Fibroblast of skin of back (primary cell): Measurements from ENCODE around the gene SGPP2.
A peak's percentile ranks its signal among the peaks of the same experiment; 100 is the strongest.
"Not testable (repeated sequence)": the region's sequence is repeated elsewhere in the genome, so short reads cannot be mapped to it uniquely, and the experiment has no call there.

ENCODE experiments used
- DNase-seq: peaks from one replicate; pipeline ENCODE4 v3.0.0-alpha.2; 2013

The SGPP2 gene

DNA sequence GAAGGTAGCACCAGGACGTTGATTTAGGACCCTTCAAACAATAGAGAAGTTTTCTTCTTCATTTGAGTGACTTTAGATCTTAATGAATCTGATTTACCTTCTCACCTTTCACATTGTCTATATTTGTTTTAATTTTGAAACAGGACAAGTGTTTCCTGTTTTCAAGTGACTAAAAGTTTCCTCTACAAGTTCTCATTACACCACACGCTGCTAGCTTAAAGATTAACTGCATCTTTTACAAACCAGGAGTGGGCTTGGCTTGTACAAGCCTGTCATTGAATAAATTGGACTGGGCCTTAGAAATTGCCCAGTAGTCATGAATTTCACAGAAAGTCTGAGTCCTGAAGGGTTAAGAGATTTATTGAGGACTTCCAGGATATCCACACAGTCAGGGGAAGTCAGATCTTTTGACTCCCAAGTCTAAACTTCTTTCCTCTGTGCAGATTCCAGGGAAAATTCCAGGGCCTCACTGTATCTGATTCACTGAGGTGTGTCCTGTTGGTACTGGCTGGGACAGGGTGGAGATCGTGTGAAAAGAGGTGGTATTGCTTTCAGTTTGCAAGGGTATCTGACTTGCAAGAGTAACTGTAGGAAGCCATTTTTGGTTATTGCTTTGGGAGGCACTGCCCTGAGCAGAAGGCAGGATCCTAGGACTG lies 3.4 kb downstream of the SGPP2 start:
- DNase-seq: no peak

DNA sequence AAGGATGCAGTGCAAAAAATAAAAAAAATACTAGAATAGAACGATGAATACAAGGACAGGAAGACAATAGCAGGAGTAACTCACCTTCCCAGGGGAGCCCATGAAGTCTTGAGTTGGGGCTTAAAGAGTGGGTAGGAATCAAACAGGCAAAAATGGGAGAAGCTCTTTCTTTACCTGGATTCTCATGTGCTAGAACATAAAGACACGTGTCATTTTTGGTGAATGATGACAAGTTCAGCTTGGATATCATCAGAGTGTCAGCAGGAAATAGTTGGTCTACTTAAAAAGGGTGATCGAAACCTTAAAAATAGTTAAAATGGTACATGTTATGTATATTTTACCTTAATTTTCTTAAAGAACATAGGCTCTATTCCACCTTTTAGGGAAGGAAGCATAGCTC lies 5.7 kb downstream of the SGPP2 start:
- DNase-seq: no peak

DNA sequence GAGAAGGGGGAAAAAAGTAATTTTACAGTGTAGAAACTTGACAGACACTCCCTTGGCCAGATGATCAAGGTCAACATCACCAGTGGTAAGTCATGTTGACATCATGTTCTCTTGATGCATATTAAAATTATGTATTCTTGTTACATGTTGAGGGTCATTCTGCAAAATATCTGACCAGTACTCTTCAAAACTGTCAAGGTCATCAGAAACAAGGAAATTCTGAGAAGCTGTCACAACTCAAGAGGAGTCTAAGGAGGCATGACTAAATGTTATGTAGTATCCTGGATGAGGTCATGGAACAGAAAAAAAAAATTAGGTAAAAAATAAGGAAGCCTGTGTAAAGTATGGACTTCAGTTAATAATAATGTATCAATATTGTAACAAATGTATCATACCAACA lies 6.3 kb downstream of the SGPP2 start:
- no peak for DNase-seq

DNA sequence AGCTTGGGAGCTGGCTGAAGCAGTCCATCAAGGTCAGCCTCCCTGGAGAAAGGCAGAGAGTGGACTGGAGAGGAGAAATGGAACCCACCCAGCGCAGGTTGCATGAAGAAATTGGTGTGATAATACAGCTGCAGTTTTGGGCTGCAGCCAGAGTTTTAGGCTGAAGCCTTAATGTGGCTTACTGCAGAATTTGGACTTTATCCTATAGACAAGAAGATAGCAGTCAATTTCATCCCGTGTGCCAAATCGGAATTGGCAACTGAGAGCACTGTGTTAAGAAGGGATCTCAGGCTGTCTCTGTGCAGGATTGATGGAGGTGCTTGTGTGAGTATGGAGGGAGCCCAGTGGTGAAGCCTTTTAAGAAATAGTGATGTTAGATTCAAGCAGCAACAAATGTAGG lies 7.5 kb downstream of the SGPP2 start:
- DNase-seq: no peak

DNA sequence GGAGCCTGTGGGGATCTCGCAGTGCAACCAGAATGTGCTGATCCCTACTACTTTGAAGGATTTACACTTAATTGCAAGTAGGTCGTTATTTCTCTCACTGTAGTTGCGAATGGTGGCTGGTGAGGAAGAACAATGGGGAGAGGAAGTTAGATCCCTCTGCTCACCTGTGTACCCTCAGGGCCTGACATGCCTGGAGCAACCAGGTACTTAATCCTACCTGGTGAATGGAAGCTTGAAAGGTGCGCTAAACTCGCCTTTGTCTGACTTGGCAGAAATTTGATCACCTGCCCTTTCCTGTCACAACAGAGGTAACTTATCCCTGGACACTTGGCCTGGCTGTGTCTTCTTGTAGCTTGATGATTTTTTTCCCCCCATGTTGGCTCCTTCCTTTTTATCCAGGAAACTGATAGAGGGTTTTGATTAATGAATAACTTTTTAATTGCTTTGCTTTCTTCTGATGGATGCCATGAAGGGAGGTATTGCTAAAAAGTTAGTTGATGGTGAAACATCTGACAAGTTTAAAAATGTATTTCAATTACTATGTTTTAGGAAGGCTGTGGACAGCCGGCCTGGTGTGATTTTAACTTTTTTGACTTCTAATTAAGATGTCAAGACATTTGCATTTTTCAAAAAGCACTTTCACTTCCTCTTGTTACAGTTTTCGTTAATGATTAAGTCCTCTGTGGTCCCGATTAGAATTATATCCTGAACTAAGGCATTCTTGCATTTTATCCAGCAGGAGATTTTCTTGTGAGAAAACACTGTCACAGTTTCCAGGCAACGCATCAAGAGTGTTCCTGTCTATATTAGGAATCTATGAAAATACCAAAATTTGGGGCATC lies 9.2 kb downstream of the SGPP2 start:
- no peak for DNase-seq

DNA sequence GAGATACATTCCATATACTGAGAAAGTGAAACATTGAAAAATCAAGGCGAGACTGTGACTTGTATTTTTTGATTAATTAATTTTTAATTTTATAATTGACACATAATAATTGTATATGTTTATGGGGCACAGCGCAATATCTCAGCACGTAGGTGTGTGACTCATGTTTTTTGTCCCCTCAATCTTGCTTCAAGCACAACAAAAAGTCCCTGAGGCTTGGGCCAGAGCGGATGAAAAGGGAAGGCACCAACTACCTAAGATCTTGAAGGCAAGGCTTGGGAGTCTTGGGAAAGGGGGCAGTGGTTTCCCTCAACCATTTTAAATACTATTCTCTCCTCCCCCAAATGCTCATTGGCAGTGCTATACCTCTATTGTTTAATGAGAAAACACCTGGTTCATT lies 9.9 kb downstream of the SGPP2 start:
- no peak for DNase-seq

DNA sequence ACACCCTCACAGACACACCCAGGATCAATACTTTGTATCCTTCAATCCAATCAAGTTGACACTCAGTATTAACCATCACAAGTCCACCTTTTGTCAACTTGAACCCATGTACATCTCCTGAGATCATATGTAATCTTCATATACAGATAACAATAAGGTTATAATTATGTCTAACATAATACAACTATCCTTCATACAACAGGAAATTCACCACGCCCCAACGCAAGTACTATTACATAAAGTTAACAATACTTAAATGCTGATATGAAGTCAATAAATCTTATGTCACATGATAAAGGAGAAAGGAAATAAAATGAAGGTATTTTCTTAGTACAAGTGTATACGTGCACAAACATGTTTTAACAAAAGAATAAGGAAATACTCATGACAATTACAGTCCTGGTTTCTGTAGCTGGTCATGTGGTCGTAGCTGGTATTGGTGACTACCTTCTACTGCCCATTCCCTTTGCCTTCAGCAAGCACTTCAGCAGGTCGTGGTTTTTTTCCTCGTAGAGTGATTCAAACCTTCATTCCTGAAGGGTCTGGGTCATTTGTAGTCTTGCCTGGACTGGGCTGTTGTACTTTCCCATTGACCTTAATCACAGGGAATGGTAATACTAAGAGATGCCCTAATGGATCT lies 11.2 kb downstream of the SGPP2 start:
- not testable (repeated sequence) for DNase-seq

DNA sequence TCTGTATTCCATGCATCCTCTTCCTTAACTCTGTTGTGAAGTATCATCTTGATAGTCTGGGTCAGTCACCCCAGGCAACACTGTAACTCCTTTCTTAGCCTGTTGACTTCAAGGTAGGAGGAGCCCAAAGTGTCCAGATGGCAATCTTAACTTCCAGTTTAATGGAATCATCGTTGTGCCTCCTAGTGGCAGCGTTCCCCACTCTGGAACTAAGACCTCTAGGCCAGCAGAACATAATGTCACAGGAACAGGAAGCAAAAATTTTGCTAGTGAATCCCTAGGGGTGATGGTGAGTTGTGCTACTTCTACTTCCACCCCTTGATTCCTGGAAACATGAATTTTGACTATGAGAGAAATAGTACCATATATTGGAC lies 11.7 kb downstream of the SGPP2 start:
- no peak for DNase-seq

DNA sequence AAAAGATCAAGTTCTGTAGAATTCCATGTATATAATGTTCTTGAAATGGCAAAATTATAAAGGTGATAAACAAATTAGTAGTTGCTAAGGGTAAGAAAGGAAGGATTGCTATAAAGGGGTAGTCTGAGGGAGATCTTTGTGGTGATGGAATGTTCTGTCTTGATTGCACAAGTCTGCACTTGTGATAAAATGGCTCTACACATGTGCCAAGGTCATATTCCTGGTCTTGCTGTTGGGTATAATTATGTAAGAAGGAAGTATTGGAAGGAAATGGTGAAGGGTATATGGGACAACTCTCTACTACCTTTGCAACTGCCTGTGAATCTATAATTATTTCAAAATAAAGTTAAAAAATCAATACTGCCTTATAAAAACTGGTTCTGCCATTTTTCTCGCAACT lies 15.3 kb downstream of the SGPP2 start:
- no peak for DNase-seq

DNA sequence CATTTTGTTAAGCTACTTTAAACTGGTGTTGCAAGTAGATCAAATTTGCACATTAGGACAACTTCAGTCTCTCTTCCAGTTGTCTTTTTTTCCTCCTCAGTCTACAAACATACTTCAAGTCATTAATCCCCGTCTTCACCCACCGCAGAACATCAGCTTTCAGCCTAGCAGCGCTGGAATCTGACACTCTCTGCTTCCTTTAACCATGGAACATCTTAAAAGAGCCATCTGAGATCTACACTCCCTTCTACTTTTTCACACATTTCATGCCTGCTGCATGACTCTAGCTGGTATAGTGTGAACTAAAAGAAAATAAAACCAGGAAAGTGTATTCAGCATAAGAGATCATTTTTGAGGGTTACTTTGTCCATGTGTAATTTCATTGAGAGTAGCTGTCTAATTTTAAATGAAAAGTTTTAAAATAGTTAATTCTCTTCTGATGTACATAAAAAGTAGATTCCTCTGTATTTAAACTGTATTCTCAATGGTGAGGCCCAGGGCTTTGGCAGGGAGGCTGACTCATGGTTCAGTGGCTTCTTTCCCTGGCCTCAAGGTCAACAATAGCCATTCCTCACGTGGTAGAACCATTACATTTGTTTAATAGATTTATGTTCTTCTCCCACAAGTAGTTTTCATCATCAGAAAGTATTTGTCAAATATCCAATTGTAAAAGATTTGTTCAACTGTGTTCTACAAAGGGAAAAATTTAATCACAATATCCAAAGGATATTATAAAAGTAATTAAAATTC lies 16.5 kb downstream of the SGPP2 start:
- peak; percentile 19 for DNase-seq

DNA sequence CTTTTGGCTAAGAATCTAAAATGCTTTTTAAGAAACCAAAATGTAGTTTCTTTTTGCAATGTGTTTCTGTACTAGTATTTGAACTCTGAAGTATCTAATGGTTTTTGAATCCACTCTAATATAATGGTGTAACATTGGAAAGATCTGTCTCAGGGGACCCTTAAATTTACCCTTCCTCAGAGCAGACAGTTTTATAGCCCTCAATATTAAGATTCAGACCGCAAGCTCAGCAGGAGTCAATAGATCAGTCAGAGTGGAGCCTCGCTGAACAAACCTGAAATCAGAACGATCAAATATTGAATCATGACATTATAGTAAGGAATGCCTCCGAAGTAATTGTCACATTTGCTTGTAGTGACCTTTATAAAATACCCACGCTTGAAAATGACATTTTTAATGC lies 18.3 kb downstream of the SGPP2 start:
- no peak for DNase-seq

DNA sequence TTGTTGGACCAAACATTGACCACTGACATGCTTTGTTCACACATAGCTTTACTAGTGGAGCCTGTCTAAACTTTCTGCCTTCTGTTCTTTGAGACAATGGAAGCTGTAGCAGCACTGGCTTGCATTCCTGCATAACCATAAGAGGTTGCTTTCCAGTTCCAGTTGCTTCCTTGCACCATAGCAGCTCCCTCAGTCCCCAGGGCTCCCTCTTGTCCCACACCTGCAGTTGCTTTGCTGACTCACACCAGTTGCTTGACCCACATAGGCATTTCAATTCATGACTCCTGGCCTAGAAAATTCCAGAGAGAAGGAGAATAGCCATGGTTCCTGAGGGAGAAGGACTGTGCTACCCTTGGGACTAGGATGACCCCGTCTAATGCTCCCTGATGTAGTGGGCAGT lies 20.9 kb downstream of the SGPP2 start:
- DNase-seq: no peak

DNA sequence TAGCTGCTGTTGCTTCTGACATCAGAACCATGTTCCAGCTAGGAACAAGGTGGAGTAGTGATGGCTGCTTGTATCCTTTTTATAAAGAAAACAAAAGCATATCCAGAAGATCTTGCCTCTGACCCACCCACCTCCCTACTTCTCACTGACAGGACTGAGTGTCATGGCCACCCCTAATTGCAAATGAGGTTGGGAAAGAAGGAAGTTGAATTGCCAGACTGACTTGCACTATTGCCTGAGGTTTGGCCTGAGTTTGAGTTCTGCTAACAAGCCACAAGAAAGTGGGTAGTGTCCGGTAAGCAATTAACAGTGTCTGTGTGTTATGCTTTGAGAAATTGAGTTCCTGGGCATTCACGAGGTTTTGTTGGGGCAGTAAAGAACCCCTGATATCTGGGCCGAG lies 22.8 kb downstream of the SGPP2 start:
- no peak for DNase-seq

DNA sequence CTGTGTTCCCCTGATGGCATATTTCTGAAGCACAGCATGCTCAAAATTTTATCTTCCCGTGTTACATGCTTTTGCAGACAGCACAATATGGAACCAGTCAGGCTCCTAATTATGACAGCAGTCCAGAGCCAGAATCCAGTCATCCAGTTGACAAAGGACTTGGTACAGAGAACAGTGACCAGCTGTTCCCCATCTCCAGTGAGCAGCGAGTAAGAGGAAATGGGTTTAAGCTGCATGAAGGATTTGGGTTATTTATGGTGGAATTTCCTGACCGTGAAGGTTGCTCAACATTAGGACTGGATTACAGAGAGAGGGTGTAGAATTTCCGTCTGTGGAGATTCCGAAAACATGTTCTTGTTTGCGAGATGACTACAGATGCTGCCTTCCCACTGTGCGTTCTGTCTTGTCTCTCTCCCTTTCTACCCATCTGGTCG lies 24.4 kb downstream of the SGPP2 start:
- DNase-seq: no peak

DNA sequence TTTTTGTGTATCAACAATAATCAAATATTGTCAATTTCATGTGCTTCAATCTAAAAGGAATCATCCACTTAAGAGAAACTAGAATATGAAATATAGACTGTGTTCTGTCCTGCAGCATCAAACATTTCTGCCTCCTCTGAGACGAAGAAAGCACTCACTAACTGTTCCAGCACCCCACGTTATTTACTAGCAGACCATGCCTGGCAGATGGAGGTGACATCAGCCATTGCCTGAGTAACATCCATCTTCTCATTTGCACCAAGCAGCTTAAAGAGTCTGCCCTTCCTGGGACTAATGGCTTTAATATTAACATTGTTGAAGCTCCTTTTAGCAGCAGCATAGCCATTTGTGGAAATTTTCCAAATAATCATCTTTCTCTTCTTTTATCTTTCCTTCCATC lies 25.7 kb downstream of the SGPP2 start:
- DNase-seq: no peak

DNA sequence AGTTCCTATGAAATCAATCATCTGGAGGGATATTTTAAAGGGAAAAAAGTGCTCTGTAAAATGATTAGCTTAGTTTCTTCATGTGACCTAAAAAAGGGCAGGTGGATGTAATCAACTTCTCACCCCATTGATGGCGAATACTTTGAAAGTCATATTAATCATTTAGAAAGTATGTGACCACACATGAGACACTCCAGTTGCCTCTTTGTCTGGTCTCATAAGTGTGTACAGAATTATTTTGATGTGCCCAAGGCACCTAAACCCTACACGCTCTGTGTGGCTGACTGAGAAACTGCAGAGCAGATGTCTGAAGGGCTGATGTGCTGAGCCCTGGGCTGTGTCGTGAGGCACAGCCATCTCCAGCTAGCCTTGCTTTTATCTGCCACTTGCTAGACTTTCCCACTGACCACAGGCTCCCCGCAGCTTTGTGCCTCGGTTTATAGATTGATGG lies 26.9 kb downstream of the SGPP2 start:
- DNase-seq: no peak

DNA sequence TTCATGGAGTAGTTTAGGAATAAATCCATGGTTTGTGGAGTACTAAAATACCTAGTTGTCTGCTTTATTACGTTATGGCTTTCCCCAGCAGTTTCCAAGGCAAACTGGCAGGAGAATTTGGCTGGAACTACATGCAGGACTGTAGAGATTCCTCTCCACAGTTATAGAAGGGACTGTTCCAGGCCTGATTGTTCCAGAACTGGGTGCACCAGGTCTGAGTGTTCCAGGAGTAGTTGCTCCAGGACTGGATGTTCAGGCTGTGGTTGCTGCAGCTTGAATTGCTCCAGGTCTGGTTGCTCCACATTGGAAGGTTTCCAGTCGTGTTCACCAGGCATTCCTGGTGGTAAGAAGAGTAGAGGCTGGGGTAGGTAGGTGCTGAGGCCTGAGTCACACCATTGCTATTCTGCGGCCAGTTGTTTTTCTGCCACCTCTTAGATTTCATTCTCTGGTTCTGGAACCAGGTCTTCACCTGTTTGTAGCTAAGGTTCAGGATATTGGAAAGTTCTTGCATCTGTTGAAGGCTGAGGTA lies 28.1 kb downstream of the SGPP2 start:
- DNase-seq: no peak

DNA sequence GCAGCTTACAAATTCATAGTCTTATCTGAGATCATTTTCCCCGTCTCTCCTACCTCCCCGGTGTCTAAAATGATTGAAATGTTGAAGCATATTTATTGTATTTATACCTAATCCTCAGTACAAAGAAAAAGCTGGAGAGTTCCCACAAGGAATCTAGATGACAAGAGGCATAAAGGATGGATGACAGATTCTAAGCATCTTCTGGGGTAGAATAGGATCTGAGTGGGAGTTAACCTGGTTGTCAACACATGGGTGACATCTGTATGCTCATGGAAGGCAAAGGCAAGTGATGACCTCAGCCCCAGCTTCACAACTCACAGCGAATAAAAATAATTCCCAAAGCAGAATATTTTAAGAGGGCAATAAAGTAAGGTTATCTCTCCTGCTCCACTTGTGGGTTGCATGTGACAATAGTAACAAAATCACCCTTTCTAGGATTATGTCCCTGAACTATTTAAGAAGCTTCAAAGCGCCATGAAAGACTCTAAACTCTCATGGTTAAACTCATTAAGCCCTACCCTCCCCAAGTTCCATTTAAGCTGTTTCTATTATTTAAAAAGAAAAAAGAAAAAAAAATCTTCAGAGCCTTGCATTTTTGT lies 32.2 kb downstream of the SGPP2 start:
- no peak for DNase-seq

DNA sequence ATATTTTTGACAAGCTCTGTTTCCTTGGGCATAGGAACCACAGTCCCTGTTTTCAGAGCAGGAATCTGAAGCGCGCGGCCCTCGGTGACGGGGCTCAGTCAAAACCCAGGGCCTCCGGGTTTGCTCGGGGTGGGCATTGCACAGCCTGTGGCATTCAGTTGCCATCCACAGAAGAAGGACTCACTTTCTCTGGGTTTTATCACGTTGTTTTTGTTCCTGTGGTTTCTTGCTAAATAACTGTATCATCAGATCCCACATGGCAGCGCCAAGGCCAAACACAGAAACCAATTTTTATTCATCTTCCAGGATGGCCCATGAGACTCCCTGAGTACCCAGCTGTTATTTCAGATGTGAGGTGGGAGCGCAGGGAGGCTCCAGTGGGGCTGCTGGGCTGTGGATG lies 35.6 kb downstream of the SGPP2 start:
- no peak for DNase-seq

DNA sequence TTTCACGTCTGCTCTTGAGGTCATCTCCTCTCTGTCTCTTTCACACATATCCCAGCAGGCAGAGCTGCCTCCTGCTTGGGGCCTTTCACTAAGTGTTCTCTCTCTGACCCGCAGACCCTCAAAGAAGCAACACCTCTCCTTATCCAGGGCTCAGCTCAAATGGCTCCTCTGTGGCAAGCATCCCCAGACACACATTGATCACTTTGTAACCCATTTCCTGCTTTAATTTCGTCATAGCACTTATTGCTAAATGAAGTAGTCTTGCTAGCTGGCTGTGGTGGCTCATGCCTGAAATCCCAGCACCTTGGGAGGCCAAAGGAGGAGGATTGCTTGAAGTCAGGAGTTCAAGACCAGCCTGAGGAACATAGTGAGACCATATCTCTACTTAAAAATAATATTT lies 41.4 kb downstream of the SGPP2 start:
- no peak for DNase-seq

DNA sequence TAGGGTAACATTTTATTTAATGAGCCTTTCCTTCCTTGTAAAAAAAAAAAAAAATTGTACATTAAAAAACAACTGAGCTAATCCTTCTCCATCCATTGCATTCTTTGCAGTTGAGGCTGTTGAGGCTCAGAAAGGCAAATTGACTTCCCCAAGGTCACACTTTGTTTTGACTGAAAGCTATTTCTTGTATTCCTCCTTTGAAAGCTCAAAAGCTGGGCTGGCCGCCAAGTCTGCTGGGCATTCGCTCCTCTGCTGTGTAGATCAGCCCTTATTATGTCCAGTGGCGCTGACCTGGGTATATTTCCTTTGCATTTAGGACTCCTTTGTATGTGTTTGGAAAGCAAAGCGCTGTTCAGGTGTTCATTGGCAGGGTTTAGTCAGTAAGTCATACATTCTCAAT lies 44.0 kb downstream of the SGPP2 start:
- no peak for DNase-seq

DNA sequence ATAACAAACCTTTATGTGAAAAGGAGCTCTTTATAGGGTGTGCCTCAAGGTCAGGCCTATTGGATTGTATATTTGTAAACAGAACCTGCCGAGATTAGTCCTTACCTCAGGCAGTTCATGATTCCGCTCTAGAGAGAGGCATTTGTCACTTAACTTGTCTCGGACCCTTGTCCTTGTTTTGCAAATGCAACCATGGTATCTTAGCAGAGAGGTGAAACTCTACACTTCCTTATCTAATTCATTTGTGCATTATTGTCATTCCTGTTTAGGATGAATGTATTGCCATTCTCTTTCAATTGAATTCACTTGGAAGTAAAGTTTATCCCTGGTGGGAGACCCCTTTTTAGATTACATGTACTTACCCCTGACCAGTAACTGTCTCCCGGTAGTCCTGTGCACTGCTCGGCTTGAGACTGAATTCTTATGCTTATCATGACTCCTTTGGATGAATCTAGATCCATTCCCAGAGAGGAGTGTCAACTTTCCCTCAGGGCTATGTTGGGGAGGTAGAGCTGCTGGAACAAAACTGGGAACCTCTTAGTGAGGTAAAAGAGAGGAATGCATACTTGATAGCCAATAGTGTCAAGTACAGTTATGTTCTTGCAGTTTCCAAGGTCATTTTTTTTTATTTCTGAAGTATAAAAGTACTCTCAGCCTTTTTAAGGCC lies 46.6 kb downstream of the SGPP2 start:
- no peak for DNase-seq
